Naive B cell (primary cell): Measurements from ENCODE around the gene PROM2. TPM values are rescaled to one million over a fixed set of nuclear protein-coding genes. Genes with fewer than 3 reads are reported as not detected.

Experiments
- ATAC-seq, 2 donors: fragments of 150-1000 bp; cut with Tn5 transposase; 2 replicates each; pipeline ENCODE4 v1.10.0; 2021; ENCODE audit warnings: low read depth in 2 of 2, mild to moderate bottlenecking in 2 of 2, moderate library complexity in 2 of 2
- DNase-seq: peaks from one replicate; pipeline ENCODE4 v3.0.0; 2022
- H3K27ac Mint-ChIP-seq, 6 donors: one replicate each; pipeline ENCODE4 v1.8.0; 2020 to 2022; ENCODE audit warnings: mild to moderate bottlenecking in 6 of 6, mixed read lengths in 6 of 6, moderate library complexity in 5 of 6, inconsistent platforms in 2 of 6
- H3K27me3 Mint-ChIP-seq, 3 donors: one replicate each; pipeline ENCODE4 v1.8.0; 2021 to 2022; ENCODE audit warnings: mixed read lengths in 3 of 3, mild to moderate bottlenecking in 1 of 3
- H3K36me3 Mint-ChIP-seq, 2 donors: one replicate each; pipeline ENCODE4 v1.8.0; 2020 to 2022; ENCODE audit warnings: mixed read lengths in 2 of 2, inconsistent platforms in 1 of 2, mild to moderate bottlenecking in 1 of 2
- H3K4me1 Mint-ChIP-seq, 3 donors: one replicate each; pipeline ENCODE4 v1.8.0; 2020 to 2022; ENCODE audit warnings: mixed read lengths in 3 of 3, inconsistent platforms in 1 of 3, mild to moderate bottlenecking in 1 of 3, moderate library complexity in 1 of 3
- H3K4me3 Mint-ChIP-seq, 8 donors: one replicate each; pipeline ENCODE4 v1.8.0; 2020 to 2022; ENCODE audit warnings: mild to moderate bottlenecking in 8 of 8, mixed read lengths in 8 of 8, moderate library complexity in 8 of 8, inconsistent platforms in 2 of 8
- H3K9me3 Mint-ChIP-seq, 7 donors: one replicate each; pipeline ENCODE4 v1.8.0; 2020 to 2022; ENCODE audit warnings: mixed read lengths in 7 of 7, mild to moderate bottlenecking in 5 of 7, inconsistent platforms in 2 of 7, moderate library complexity in 1 of 7
- polyA plus RNA-seq, 6 donors: library from polyadenylated mRNA; unstranded; fragments of 300-500 nt; fragmentation: Illumina TruSeq; gene quantifications; one replicate each; pipeline ENCODE4 v1.2.3, GENCODE V29; 2021; ENCODE audit warnings: low read depth in 6 of 6

Gene PROM2
- polyA plus RNA-seq, 6 donors from 2014 or later = not detected

DNA sequence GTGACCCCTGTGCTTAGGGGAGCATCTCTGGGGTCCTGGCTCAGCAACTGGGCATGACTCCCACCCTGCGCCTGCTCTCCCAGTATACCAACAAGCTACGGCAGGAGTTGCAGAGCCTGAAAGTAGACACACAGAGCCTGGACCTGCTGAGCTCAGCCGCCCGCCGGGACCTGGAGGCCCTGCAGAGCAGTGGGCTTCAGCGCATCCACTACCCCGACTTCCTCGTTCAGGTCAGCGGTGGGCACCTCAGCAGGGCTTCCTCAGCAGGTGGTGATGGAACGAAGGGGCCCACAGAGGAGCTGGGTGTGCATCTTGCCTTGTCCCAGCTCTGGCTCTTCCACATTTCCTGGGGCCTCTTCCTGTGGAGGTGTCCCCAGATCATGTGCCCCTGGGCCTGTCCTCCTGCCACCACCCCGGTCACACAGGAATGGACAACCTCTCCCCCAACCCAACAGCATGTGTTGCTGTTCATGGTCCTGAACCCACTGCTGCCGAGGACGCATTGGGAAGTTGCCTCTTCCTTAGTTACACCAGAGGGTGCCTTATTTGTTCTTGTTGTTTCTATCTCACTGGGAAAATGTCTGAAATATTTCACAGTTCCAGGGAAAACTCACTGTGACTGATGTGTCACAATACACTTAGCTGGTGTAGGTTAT, 10.8 kb downstream of the PROM2 start:
- Mint-ChIP-seq H3K4me3 (no peak overlapping the region), H3K9me3 (peaks cover under 1 to 3% (median 1%) of the 10 kb centered on the region in 7 donors), H3K27ac (no peak overlapping the region), H3K27me3 (peaks cover 0 to 9% (median 0%) of the 10 kb centered on the region in 3 donors), H3K4me1 (no peaks in the 10 kb centered on the region), H3K36me3 (peaks cover 0 to 6% of the 10 kb centered on the region in 2 donors)
- DNase-seq = no peak
- ATAC-seq = no peak

DNA sequence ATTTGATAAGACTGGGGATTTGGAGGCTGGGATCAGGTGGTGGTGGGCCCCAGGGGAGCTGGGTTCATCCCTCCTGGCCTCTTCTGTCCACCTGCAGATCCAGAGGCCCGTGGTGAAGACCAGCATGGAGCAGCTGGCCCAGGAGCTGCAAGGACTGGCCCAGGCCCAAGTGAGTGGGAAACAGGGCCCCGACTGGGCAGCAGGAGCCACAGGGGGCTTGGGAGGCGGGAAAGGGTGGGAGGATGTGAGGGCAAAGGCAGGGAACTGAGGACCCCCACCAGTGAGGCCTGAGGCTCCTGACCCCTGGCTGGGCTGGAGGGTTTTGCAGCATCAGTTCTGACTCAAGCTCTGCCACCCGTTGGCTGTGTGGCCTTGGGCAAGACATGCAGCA, 11.3 kb downstream of the PROM2 start:
- H3K27ac Mint-ChIP-seq = no peak overlapping the region
- peaks cover 6 to 8% (median 6%) of the 10 kb centered on the region in 7 donors for H3K9me3 Mint-ChIP-seq
- no peak for DNase-seq
- H3K27me3 Mint-ChIP-seq = peaks cover 0 to 11% (median 0%) of the 10 kb centered on the region in 3 donors
- no peak for ATAC-seq
- no peaks in the 10 kb centered on the region for H3K4me1 Mint-ChIP-seq
- H3K36me3 Mint-ChIP-seq = peaks cover 0 to 11% of the 10 kb centered on the region in 2 donors
- H3K4me3 Mint-ChIP-seq = no peak overlapping the region

DNA sequence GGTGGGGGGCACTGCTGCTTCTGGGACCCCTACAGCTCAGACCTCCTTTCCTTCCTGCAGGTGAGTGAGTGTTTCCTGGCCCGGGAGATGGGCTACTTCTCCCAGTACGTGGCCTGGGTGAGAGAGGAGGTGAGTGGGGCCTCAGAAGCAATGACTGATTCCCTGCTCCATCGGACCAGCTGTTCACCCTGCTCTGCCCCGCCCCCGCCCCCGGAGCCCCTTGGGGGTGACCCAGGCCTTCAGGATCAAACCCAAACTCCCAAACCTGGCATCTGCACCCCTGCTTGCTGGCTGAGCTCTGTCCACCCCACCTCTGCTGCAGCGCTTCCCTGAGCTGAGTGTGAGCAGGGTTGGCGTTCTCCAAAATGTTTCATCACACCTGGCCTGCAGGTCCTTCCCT, 13.1 kb downstream of the PROM2 start:
- peaks cover 0 to 16% of the 10 kb centered on the region in 2 donors for H3K36me3 Mint-ChIP-seq
- peaks cover 0 to 11% (median 0%) of the 10 kb centered on the region in 3 donors for H3K27me3 Mint-ChIP-seq
- no peak for ATAC-seq
- H3K27ac Mint-ChIP-seq = no peak overlapping the region
- H3K4me1 Mint-ChIP-seq = no peaks in the 10 kb centered on the region
- no peak overlapping the region for H3K4me3 Mint-ChIP-seq
- H3K9me3 Mint-ChIP-seq = peaks cover 8 to 25% (median 20%) of the 10 kb centered on the region in 7 donors
- DNase-seq = no peak

DNA sequence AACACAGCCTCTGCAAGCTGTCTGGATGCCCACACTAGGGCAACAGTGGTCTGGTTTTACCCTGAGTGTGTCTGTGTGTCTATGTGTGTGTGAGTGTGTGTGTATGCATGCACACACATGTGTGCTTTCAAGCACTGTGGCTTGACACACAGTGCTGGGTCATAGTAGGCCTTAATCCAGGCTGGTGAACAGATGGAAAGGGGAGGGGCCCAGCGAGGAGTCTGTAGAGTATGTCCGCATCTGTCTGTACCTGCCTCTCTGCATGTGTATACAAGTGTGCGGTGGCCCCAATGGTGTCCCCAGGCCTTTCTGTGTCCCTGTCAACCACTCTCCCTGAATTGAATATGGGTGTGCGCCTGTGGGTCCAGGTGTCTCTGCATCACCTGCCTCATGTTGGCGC, 13.6 kb downstream of the PROM2 start:
- no peak for DNase-seq
- no peak for ATAC-seq
- H3K27ac Mint-ChIP-seq = no peak overlapping the region
- peaks cover 8 to 28% (median 22%) of the 10 kb centered on the region in 7 donors for H3K9me3 Mint-ChIP-seq
- H3K36me3 Mint-ChIP-seq = peaks cover 0 to 19% of the 10 kb centered on the region in 2 donors
- H3K27me3 Mint-ChIP-seq = peaks cover 0 to 11% (median 0%) of the 10 kb centered on the region in 3 donors
- no peak overlapping the region for H3K4me3 Mint-ChIP-seq
- no peaks in the 10 kb centered on the region for H3K4me1 Mint-ChIP-seq

DNA sequence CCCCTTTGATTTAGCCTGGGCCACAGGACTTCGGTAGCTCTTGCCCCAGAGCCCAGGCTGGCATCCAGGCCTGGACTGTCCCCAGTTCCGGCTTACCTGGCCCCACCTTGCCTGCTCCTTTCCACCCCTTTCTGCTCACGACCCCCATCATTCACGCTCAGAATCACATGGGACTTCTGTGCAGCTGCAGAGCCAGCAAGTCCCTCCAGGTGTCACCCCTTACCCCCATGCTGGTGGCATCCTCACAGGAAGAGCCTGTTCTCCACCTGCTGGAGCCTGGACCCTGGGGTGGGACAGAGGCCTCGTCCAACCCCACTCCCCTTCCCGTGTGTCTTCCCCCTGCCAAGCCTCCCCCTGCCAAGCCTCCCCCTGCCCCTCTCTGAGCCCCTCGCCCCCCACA, 15.0 kb downstream of the PROM2 start:
- Mint-ChIP-seq H3K27ac (no peak overlapping the region), H3K27me3 (peaks cover 0 to 11% (median 0%) of the 10 kb centered on the region in 3 donors), H3K9me3 (peaks cover 8 to 28% (median 22%) of the 10 kb centered on the region in 7 donors), H3K4me1 (no peaks in the 10 kb centered on the region), H3K36me3 (peaks cover 0 to 19% of the 10 kb centered on the region in 2 donors), H3K4me3 (no peak overlapping the region)
- no peak for ATAC-seq
- no peak for DNase-seq

DNA sequence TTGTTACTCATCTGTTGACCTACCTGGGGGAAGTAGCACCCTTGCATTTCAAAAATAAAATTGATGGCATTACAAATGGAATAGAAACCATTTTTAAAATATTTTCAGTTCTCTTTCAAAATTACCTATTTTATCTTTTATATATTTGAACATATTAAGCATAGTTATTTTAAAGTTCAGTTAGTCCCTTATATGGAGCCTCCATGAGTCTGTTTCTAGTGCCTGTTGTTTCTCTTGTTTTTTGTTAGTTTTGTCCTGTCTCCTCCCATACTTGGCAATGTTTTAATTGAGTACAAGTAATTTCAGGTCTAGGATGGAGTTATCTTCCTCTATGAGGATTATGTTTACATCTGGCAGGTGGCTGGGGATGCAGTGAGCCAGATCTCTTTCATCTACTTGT, 17.0 kb downstream of the PROM2 start:
- Mint-ChIP-seq H3K27ac (no peak overlapping the region), H3K27me3 (peaks cover 0 to 14% (median 0%) of the 10 kb centered on the region in 3 donors), H3K36me3 (peaks cover 0 to 19% of the 10 kb centered on the region in 2 donors), H3K4me3 (no peak overlapping the region), H3K4me1 (no peaks in the 10 kb centered on the region), H3K9me3 (peaks cover 8 to 28% (median 22%) of the 10 kb centered on the region in 7 donors)
- ATAC-seq (no peak), DNase-seq (no peak)

DNA sequence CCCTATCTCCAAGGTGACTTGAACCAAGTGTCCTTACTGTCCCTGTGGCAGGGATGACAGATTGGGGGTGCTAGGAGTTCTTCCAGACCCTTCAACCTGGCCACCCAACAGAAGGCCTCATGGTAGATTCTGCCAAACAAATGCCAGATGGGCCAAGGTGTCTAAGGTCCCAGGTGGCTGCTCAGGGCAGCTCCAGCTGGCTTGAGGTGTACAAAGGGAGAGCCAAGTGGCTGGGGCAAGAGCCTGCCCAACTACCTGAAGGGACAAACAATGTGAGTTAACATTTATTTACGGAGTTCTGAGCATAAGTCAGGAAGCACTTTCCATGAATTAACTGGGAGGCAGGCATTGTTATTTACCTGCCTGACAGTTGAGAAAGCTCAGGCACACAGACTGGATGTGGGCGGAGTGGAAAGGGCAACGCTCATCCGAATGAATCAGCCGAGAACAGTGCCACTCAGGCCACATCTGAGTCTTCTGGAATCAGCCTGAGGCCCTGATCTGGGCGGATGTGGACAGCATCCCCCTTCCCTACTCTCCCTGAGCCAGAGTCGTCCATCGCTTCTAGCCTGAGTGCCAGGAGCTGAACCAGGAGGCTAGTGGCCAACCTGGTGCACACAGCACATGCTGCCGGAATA, 18.5 kb downstream of the PROM2 start:
- peaks cover 8 to 28% (median 22%) of the 10 kb centered on the region in 7 donors for H3K9me3 Mint-ChIP-seq
- DNase-seq (no peak), ATAC-seq (no peak)
- H3K4me3 Mint-ChIP-seq = peak overlapping the region in 1 of 8 donors; percentile 3
- peaks cover 0 to 29% (median 2%) of the 10 kb centered on the region in 3 donors for H3K27me3 Mint-ChIP-seq
- H3K36me3 Mint-ChIP-seq = peaks cover 0 to 19% of the 10 kb centered on the region in 2 donors
- no peak overlapping the region for H3K27ac Mint-ChIP-seq
- peaks cover 0 to 3% (median 0%) of the 10 kb centered on the region in 3 donors for H3K4me1 Mint-ChIP-seq

DNA sequence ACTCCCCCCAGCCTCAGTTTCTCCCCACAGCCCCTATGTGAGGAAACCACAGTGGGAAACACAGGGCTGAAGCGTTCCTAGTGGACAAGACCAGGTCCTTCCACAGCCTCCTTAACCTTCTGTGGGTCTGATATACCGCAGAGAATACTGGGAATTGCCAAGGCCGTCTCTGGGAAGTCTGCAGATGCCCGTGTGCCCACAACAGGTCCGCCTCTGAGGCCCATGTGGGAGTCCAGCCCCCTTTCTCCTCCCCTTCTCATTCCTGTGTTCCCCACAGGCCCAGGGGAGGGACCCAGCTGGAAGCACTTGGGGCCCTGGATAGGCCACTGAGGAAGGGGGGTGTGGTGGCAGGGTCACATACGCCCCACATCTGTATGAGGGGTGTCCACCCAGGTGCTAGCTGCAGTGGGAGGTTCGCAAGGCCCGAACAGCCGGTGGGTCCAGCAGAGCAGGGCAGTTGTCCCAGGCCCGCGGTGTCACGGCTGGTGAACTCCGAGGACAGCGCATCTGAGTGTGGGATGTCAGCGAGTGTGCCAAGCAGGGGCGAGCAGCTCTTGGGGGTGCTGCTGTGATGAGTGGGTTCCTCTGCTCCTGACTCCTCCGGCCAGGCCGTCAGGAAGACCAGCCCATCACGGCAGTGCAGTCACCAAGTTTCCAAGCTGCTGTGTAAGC, 20.5 kb downstream of the PROM2 start:
- H3K4me1 Mint-ChIP-seq = peaks cover 0 to 3% (median 0%) of the 10 kb centered on the region in 3 donors
- no peak for ATAC-seq
- DNase-seq = no peak
- H3K27ac Mint-ChIP-seq = no peak overlapping the region
- peaks cover 0 to 26% (median 6%) of the 10 kb centered on the region in 3 donors for H3K27me3 Mint-ChIP-seq
- H3K9me3 Mint-ChIP-seq = peaks cover 8 to 28% (median 20%) of the 10 kb centered on the region in 7 donors
- H3K4me3 Mint-ChIP-seq = no peak overlapping the region
- H3K36me3 Mint-ChIP-seq = peaks cover 0 to 16% of the 10 kb centered on the region in 2 donors

DNA sequence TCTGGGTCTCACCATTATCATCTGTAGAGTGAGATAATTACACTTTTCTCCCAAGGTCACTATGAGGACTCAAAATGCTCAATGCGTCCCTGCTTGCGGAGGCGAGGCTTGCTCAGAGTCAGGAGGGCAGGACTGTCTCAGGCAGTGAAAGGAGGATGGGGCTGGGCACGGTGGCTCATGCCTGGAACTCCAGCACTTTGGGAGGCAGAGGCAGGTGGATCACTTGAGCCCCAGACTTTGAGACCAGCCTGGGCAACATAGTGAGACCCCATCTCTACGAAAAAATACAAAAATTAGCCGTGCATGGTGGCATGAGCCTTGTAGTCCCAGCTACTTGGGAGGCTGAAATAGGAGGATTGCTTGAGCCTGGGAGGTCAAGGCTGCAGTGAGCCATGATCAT, 21.1 kb downstream of the PROM2 start:
- DNase-seq (no peak), ATAC-seq (no peak)
- Mint-ChIP-seq H3K4me1 (peaks cover 0 to 3% (median 0%) of the 10 kb centered on the region in 3 donors), H3K36me3 (peaks cover 0 to 9% of the 10 kb centered on the region in 2 donors), H3K27ac (peak overlapping the region in 1 of 6 donors; percentile 16), H3K27me3 (peaks cover 0 to 20% (median 6%) of the 10 kb centered on the region in 3 donors), H3K9me3 (peaks cover 3 to 22% (median 16%) of the 10 kb centered on the region in 7 donors), H3K4me3 (no peak overlapping the region)

DNA sequence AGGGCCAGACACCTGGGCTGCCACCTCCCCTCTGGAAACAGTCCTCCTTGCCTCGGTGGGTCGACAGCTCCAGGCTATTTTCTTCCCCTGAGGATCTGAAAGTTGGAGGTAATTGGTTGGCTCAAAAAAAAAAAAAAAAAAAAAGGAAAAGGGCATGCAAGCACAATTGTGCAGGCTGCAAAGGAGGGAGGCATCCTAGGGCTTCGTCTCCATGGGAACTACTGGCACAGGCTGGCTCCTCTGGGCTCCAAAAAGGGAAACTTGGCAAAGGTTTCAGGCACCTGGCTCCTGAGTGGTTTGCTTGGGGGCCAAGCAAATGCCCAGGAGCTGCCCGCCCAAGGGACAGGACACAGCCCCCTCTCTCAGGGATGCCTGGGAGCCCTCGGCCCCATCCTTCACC, 21.8 kb downstream of the PROM2 start:
- no peak for ATAC-seq
- H3K9me3 Mint-ChIP-seq = peaks cover 0 to 16% (median 10%) of the 10 kb centered on the region in 7 donors
- peaks cover 0 to 4% of the 10 kb centered on the region in 2 donors for H3K36me3 Mint-ChIP-seq
- peaks cover 0 to 3% (median 0%) of the 10 kb centered on the region in 3 donors for H3K4me1 Mint-ChIP-seq
- H3K27me3 Mint-ChIP-seq = peaks cover 0 to 20% (median 6%) of the 10 kb centered on the region in 3 donors
- no peak for DNase-seq
- H3K27ac Mint-ChIP-seq = no peak overlapping the region
- H3K4me3 Mint-ChIP-seq = no peak overlapping the region

DNA sequence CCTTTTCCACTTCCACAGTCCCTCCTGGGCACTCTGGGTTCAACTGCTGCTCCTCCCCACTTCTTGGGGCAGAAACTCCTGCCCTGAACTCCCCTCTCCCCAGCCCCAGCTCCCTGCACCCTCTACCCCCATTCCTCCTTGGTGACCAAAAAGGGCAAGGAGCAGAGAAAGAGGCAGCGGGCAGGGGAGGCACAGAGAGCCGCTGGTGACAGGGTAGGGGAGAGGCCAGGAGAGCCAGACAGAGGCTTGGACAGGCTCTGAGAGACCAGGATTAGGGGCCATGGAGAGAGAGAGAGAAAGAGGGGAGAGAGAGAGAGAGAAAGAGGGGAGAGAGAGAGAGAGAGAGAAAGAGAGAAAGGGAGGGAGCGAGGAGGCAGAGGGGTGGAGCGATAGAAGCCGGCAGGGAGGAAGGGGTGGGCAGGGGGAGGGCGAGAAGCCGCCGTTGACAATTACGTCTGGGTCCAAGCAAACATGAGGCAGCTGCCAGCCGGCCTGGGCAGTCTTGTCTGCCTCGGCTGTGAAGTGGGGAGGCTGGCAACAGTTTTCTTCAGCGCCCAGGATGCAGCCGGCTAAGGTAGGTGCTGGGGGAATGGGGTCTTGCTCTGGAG, 22.7 kb downstream of the PROM2 start, which contains the start of gene KCNIP3:
Gene KCNIP3 (plus strand): TSS at position 468 of the 608 bp plus-strand sequence. CDS start 92 bp downstream, at position 560.
- Mint-ChIP-seq H3K9me3 (peaks cover 0 to 6% (median 5%) of the 10 kb centered on the region in 7 donors), H3K27me3 (peaks cover 0 to 20% (median 6%) of the 10 kb centered on the region in 3 donors), H3K27ac (peak within 1 kb of the TSS in 1 of 6 donors; percentile 75), H3K4me3 (peak within 1 kb of the TSS in 2 of 8 donors; percentile 35 to 72), H3K36me3 (peaks cover 0 to 4% of the 10 kb centered on the region in 2 donors), H3K4me1 (peaks cover 0 to 3% (median 0%) of the 10 kb centered on the region in 3 donors)
- no peak for ATAC-seq
- no peak for DNase-seq

DNA sequence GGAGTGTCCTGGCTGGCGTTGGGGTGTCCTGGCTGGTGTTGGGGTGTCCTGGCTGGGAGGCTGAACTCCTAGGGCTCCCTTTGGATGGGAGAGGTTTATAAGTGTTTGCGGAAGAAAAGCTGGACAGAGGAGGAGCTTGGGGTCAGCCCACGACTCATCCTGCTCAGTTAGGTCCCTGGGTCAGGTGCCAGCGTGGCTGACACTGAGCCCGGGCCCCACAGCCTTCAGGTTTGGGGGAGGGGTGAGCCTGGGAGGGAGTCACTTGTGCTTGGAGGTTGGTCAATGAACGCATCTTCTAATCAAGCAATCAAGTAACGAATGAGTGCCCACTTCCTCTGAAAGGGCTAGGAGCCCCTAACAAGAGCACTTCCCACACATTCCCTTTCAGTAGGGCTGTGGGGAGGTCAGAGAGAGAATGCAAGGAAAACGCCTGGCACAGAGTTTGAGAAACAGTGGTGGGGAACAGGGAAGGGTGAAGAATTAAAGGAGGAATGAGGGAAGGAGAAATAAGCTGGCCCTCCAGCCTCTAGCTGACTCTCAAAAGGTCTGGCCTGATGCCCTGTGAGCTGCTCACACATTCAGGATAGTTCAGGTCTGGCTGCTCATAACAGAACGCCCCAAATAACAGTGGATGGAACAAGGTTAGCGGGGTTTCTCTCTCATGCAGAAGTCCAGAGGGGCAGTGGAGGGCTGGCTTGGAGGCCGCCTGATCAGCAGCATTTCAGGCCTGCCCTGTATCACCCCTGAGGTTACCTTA, 23.6 kb downstream of the PROM2 start:
- H3K4me1 Mint-ChIP-seq = peaks cover 0 to 3% (median 0%) of the 10 kb centered on the region in 3 donors
- H3K27me3 Mint-ChIP-seq = peaks cover 0 to 20% (median 6%) of the 10 kb centered on the region in 3 donors
- H3K4me3 Mint-ChIP-seq = peak overlapping the region in 1 of 8 donors; percentile 72
- ATAC-seq = no peak
- peaks cover 0 to 2% (median 0%) of the 10 kb centered on the region in 7 donors for H3K9me3 Mint-ChIP-seq
- H3K27ac Mint-ChIP-seq = peak overlapping the region in 1 of 6 donors; percentile 75
- DNase-seq = no peak
- no peaks in the 10 kb centered on the region for H3K36me3 Mint-ChIP-seq
